T-helper 1 cell treated with Interleukin-12 subunit alpha and Interleukin-12 subunit beta and Interleukin-4 antibody, amounts not matched to agents 30 μg/mL and 1 μg/mL, for 36 hours (primary cell): ENCODE results near the gene FBXO17.
"Not testable (repeated sequence)": the region's sequence is repeated elsewhere in the genome, so short reads cannot be mapped to it uniquely, and the experiment has no call there.

Experiments used
- H3K27ac Mint-ChIP-seq: one replicate; pipeline ENCODE4 v1.8.0; 2021; ENCODE audit warnings: mild to moderate bottlenecking, mixed read lengths
- H3K27me3 Mint-ChIP-seq: one replicate; pipeline ENCODE4 v1.8.0; 2021; ENCODE audit warnings: low read depth, mixed read lengths
- H3K36me3 Mint-ChIP-seq: one replicate; pipeline ENCODE4 v1.8.0; 2021; ENCODE audit warnings: low read depth, mixed read lengths
- H3K4me1 Mint-ChIP-seq: one replicate; pipeline ENCODE4 v1.8.0; 2021; ENCODE audit warnings: low read depth, mixed read lengths
- H3K4me3 Mint-ChIP-seq: one replicate; pipeline ENCODE4 v1.8.0; 2021; ENCODE audit warnings: mild to moderate bottlenecking, moderate library complexity, mixed read lengths
- H3K9me3 Mint-ChIP-seq: one replicate; pipeline ENCODE4 v1.8.0; 2021; ENCODE audit warnings: mixed read lengths

FBXO17 gene, protein sequence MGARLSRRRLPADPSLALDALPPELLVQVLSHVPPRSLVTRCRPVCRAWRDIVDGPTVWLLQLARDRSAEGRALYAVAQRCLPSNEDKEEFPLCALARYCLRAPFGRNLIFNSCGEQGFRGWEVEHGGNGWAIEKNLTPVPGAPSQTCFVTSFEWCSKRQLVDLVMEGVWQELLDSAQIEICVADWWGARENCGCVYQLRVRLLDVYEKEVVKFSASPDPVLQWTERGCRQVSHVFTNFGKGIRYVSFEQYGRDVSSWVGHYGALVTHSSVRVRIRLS

DNA sequence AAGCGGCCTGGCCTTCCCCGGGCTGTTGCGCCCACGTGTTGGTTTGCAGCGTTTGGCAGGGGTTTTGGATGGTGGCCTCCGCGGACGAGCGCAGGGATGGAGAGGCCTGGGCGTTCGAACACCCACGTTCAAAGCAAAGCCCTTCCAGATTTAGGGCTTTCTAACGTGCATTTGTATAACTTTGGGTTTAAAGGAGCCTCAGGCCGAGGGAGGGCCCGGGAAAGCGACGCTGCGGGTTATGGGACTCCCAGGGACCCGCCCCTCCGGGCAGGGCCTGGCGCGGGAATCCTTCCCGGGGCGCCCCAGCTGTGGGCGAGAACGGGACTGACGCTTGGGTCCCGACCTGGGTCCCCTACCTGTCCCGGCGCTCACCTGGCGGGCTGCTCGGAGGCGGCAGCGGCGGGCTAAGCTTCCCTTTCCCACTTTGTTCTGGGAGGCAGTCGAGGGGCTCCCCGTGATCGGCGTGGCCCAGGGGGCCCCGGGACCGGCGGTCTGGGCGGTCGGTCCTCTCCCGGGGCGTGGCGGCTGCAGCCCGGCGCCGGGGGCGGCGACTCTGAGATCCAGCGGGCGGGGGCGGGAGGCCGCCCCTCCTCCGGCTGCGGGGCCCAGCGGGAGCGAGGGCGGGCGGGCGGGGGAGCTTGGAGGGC lies at the start of gene FBXO17:
FBXO17 (minus strand) TSS at position 529 of the 647 bp plus-strand sequence. CDS start 25,423 bp downstream, outside the sequence.
- Mint-ChIP-seq H3K4me1 (peaks cover 11% of the 10 kb centered on the region), H3K27me3 (peaks cover 27% of the 10 kb centered on the region), H3K4me3 (no peak within 1 kb of the TSS), H3K9me3 (peaks cover under 1% of the 10 kb centered on the region), H3K36me3 (peaks cover 2% of the 10 kb centered on the region), H3K27ac (no peak within 1 kb of the TSS)

DNA sequence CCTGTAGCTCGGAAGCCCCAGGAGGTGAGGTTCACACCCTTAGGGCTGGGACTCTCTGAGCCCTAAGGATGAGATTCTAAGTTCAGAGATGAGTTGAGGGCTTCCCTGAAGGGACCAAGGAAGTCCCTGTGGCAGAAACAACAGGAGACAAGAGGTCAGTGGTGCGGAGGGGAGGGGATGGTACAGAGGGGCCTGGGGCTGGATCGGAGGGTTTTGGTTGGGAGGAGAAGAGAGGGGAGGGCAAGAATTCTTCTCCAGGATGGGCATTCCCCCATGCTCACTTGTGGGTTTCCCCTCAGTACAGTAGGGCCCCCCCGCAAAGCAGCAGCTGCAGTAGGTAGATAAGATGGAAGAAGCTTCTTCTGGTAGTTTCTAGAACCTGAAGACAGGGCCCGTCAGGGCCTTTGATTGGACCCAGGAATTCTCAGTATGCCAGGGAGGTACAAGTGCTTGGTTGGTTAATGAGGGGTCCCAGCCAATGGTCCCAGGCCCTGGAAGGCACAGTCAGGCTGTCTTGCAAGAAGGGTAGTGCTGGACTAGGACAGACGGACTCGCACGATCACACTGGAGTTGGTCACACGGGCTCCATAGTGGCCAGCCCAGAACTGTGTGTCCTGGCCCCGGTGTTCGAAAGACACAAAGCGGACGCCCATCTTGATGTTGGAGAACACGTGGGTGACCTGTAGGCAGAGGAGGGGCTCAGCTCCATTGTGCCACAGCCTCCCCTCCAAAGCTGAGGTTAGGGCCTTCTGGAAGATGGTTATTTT lies 49.5 kb upstream of the FBXO17 start:
- peaks cover 4% of the 10 kb centered on the region for H3K9me3 Mint-ChIP-seq
- no peak overlapping the region for H3K27ac Mint-ChIP-seq
- no peak overlapping the region for H3K4me3 Mint-ChIP-seq

DNA sequence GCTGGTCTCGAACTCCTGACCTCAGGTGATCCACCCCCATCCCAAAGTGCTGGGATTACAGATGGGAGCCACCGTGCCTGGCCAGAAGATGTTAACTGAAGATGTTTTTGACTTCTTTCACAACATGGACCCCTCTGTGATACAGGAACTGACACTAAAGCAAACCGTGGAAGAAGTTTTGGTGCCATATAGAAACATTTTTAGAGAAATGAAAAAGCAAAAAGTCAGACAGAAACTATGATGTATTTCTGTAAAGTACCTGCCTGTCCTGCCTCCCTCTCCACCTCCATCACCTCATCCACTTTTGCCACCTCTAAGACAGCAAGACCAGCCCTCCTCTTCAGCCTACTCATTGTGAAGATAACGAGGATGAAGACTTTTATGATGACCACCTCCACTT lies 45.5 kb upstream of the FBXO17 start:
- no peaks in the 10 kb centered on the region for H3K4me1 Mint-ChIP-seq
- H3K27me3 Mint-ChIP-seq: peaks cover 11% of the 10 kb centered on the region
- no peaks in the 10 kb centered on the region for H3K36me3 Mint-ChIP-seq
- H3K4me3 Mint-ChIP-seq: no peak overlapping the region
- H3K9me3 Mint-ChIP-seq: no peaks in the 10 kb centered on the region
- no peak overlapping the region for H3K27ac Mint-ChIP-seq

More for the DNA sequence above, 49.5 kb upstream of the FBXO17 start:
- H3K27me3 Mint-ChIP-seq: peaks cover 7% of the 10 kb centered on the region
- no peaks in the 10 kb centered on the region for H3K4me1 Mint-ChIP-seq
- H3K36me3 Mint-ChIP-seq: no peaks in the 10 kb centered on the region

DNA sequence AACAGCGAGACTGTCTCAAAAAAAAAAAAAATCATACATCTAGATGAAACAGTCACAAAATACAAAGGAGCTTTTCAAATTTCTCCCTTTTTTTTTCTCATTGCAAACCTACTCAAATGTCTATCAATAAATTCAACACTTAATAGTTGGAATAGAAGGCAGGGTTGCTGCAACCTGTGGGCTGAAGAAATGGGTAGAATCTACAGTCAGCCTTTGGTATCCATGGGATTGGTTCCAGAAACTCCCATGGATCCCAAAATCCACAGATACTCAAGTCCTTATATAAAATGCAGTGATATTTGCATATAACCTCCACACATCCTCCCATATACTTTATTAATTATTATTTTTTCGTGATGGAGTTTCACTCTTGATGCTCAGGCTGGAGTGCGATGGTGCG lies 42.1 kb upstream of the FBXO17 start:
- no peaks in the 10 kb centered on the region for H3K9me3 Mint-ChIP-seq
- peaks cover 11% of the 10 kb centered on the region for H3K27me3 Mint-ChIP-seq
- no peaks in the 10 kb centered on the region for H3K36me3 Mint-ChIP-seq
- no peak overlapping the region for H3K27ac Mint-ChIP-seq
- no peak overlapping the region for H3K4me3 Mint-ChIP-seq
- H3K4me1 Mint-ChIP-seq: no peaks in the 10 kb centered on the region

- no peaks in the 10 kb centered on the region for H3K9me3 Mint-ChIP-seq
- H3K4me3 Mint-ChIP-seq: no peak overlapping the region
- H3K27me3 Mint-ChIP-seq: peaks cover 11% of the 10 kb centered on the region
- H3K4me1 Mint-ChIP-seq: no peaks in the 10 kb centered on the region
- H3K27ac Mint-ChIP-seq: no peak overlapping the region
- H3K36me3 Mint-ChIP-seq: no peaks in the 10 kb centered on the region
These were observed 41.5 kb upstream of the FBXO17 start for GRCh38 chr19:39017026-39017425.

DNA sequence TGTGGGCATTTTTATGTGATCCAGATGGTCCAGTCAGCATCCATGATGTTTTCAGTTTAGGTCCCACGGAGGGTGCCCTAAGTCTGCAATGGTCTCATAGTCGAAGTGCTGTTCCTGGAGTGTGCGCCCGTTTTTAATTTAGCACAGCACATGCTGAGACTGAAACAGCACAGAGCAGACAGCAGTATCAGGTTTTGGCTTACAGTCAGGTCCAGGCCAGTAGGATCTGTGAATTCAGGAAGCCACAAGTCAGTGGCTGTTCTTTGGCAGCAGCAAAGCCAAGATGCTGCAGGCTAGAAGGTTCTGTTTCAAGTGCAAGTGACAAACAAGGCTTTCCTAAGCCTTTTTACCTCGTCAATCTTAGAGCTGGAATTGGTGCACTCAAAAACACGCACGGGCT lies 38.5 kb upstream of the FBXO17 start:
- Mint-ChIP-seq H3K27me3 (peaks cover 3% of the 10 kb centered on the region), H3K4me1 (no peaks in the 10 kb centered on the region), H3K9me3 (no peaks in the 10 kb centered on the region), H3K27ac (no peak overlapping the region), H3K36me3 (no peaks in the 10 kb centered on the region), H3K4me3 (no peak overlapping the region)

- no peak overlapping the region for H3K4me3 Mint-ChIP-seq
- no peaks in the 10 kb centered on the region for H3K9me3 Mint-ChIP-seq
- H3K27ac Mint-ChIP-seq: no peak overlapping the region
- H3K36me3 Mint-ChIP-seq: no peaks in the 10 kb centered on the region
- H3K4me1 Mint-ChIP-seq: peaks cover 1% of the 10 kb centered on the region
- H3K27me3 Mint-ChIP-seq: peaks cover 4% of the 10 kb centered on the region
These were observed 33.5 kb upstream of the FBXO17 start for GRCh38 chr19:39009001-39009400.

DNA sequence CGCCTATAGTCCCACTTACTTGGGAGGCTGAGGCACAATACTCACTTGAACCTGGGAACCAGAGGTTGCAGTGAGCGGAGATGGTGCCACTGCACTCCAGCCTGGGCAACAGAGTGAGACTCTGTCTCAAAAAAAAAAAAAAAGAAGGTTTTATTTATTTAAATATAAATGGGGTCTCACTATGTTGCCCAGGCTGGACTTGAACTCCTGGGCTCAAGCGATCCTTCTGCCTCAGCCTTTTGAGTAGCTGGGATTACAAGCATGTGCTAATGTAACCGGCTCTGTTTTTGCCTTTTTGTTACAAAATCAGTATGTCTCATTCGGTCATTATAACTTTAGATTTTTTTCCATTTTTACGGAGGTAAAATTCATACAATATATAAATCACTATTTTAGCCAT lies 32.6 kb upstream of the FBXO17 start:
- peaks cover 4% of the 10 kb centered on the region for H3K27me3 Mint-ChIP-seq
- no peak overlapping the region for H3K27ac Mint-ChIP-seq
- no peak overlapping the region for H3K4me3 Mint-ChIP-seq
- H3K36me3 Mint-ChIP-seq: no peaks in the 10 kb centered on the region
- H3K4me1 Mint-ChIP-seq: peaks cover 1% of the 10 kb centered on the region
- H3K9me3 Mint-ChIP-seq: no peaks in the 10 kb centered on the region

DNA sequence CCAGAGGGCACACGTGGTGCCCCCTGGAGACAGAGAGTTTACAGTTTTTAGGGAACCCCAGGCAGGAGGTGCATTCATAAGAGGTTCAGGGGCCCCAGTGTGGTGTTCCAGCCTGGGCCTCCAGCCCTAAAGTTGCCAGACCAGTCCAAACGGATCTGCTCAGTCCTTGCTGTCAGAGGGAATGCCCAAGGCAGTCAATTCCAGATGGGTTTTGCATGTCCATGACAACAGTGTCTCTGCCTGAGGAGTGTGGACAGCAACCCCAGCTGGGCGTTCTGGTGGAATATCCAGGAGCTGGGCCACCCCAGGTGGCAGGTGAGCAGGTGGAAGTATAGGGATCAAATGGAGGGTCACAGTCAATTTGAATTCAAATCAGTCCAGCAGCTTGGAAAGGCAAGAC lies 31.6 kb upstream of the FBXO17 start:
- Mint-ChIP-seq H3K4me1 (peaks cover 1% of the 10 kb centered on the region), H3K9me3 (no peaks in the 10 kb centered on the region), H3K27me3 (peaks cover 4% of the 10 kb centered on the region), H3K27ac (no peak overlapping the region), H3K4me3 (no peak overlapping the region), H3K36me3 (no peaks in the 10 kb centered on the region)

- Mint-ChIP-seq H3K27ac (no peak overlapping the region), H3K9me3 (no peaks in the 10 kb centered on the region), H3K36me3 (no peaks in the 10 kb centered on the region), H3K4me1 (peaks cover 1% of the 10 kb centered on the region), H3K27me3 (peaks cover 4% of the 10 kb centered on the region), H3K4me3 (no peak overlapping the region)
These were observed 28.9 kb upstream of the FBXO17 start for GRCh38 chr19:39004403-39004802.

DNA sequence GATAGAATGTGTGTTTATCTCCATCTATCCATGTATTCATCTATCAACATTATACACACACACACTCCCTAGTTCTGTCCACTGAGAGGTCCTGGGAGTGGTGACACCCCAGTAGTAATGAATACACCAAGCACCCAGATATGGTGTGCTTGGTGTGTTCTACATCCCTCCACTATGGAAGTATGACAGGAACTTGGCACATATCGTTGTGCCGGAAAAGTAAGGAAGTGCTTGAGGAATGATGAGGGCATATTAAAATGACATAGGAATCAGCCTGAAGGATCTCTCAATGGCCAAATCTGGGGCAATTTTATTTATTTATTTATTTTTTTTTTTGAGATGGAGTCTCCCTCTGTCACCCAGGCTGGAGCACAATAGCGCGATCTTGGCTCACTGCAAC lies 28.3 kb upstream of the FBXO17 start:
- Mint-ChIP-seq H3K4me1 (peaks cover 1% of the 10 kb centered on the region), H3K27me3 (peaks cover 4% of the 10 kb centered on the region), H3K4me3 (no peak overlapping the region), H3K9me3 (no peaks in the 10 kb centered on the region), H3K27ac (no peak overlapping the region), H3K36me3 (no peaks in the 10 kb centered on the region)

DNA sequence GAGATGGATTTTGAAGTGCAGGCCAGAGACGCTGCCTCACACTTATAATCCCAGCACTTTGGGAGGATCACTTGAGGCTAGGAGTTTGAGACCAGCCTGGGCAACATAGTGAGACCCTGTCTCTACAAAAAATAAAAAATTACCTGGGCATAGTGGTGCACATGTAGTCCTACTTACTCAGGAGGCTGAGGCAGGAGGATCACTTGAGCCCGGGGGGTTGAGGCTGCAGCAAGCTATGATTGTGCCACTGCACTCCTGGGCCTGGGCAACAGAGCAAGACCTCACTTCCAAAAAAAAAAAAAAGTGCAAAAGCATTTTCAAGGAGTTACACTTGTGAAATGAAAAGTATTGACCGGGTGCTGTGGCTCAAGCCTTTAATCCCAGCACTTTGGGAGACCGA lies 27.6 kb upstream of the FBXO17 start:
- Mint-ChIP-seq H3K4me3 (no peak overlapping the region), H3K27ac (no peak overlapping the region), H3K9me3 (no peaks in the 10 kb centered on the region), H3K4me1 (peaks cover 1% of the 10 kb centered on the region), H3K36me3 (no peaks in the 10 kb centered on the region), H3K27me3 (peaks cover 4% of the 10 kb centered on the region)

DNA sequence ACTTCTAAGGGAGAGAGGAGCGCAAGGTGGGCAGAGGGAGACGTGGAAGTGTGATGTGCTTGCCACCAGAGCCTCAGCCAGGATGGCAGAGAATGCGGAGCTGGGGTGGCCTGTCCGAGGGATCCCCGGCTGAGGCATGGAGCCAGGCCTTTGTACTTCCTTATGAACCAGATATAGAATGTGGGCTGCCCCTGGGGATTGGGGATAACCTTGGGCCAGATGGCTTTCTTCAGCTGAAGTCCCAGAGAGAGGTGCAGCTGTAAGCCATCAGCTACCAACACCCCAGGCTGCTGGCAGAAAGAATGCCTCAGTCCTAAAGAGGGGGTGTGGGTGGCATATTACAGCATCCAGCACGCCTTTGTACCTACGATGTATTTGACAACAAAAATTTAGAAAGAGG lies 25.5 kb upstream of the FBXO17 start:
- H3K36me3 Mint-ChIP-seq: no peaks in the 10 kb centered on the region
- no peak overlapping the region for H3K4me3 Mint-ChIP-seq
- H3K27me3 Mint-ChIP-seq: no peaks in the 10 kb centered on the region
- no peaks in the 10 kb centered on the region for H3K9me3 Mint-ChIP-seq
- no peaks in the 10 kb centered on the region for H3K4me1 Mint-ChIP-seq
- H3K27ac Mint-ChIP-seq: no peak overlapping the region

- H3K27ac Mint-ChIP-seq, H3K27me3 Mint-ChIP-seq, H3K4me3 Mint-ChIP-seq, H3K9me3 Mint-ChIP-seq, H3K36me3 Mint-ChIP-seq, H3K4me1 Mint-ChIP-seq: not testable (repeated sequence)
These were observed 22.0 kb upstream of the FBXO17 start for GRCh38 chr19:38997576-38997975.

- H3K4me1 Mint-ChIP-seq: no peaks in the 10 kb centered on the region
- no peak overlapping the region for H3K27ac Mint-ChIP-seq
- H3K9me3 Mint-ChIP-seq: no peaks in the 10 kb centered on the region
- H3K36me3 Mint-ChIP-seq: no peaks in the 10 kb centered on the region
- H3K4me3 Mint-ChIP-seq: no peak overlapping the region
- peaks cover 5% of the 10 kb centered on the region for H3K27me3 Mint-ChIP-seq
These were observed 17.7 kb upstream of the FBXO17 start for GRCh38 chr19:38993271-38993670.
